GM19467 (cell line): ENCODE results near the gene CNGA1.
A peak's percentile ranks its signal among the peaks of the same experiment; 100 is the strongest.

Experiments used
- ATAC-seq: cut with Tn5 transposase; IDR thresholded peaks from one replicate; pipeline ENCODE4 v1.9.1; 2021; ENCODE audit warnings: mild to moderate bottlenecking, moderate library complexity; ENCODE audit not compliant: unreplicated experiment

Gene CNGA1

GRCh38 chr4:48016141-48017107 lies at the start of gene CNGA1, which contains the start of gene NIPAL1:
Gene CNGA1, minus strand, starts transcription at chr4:48016681. Its CDS starts 63,992 bp downstream, at chr4:47952689.
Gene NIPAL1, plus strand, starts transcription at chr4:48016772. Its CDS starts 68 bp downstream, at chr4:48016840.
- peak; percentile 88 for ATAC-seq

GRCh38 chr4:48065587-48066052 lies 49.1 kb upstream of the CNGA1 start:
- ATAC-seq = no peak

DNA sequence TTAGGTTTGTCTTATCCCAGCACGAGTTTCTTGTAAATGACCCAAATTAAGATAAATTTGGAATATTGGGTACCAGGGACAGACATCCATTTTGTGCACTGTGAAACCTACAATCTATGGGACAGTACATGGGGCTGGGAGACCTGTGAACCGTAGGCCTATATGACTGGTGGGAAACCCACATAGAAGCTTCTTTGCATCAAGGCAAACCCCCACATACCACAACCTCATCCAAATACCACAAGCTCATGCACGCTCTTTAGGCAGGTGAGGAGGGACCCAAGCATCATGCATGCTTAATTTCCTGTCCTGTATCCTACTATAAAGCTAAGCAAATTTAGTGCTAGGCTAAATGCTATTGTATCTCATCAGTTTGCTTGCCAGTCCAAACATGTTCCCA lies 47.9 kb upstream of the CNGA1 start:
- ATAC-seq = no peak

GRCh38 chr4:48058617-48059530 lies 42.4 kb upstream of the CNGA1 start:
- ATAC-seq = no peak

DNA sequence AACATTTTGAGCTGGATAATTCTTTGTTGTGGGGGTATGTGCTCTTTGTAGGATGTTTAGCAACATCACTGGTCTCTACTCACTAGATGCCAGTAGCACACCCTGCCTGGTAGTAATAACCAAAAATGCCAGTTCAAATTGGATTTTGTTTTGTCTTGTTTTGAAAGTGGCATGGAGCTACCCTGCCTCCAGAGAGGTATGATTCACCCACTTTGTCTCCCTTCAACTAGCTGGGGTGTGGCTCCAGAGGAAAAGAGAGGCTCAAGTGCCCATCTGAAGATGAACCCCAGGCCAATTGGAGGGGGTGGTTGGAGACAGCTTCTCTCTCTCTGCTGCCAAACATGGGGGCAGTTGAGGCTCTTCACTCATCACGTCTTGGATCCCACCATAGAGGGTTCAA lies 34.6 kb upstream of the CNGA1 start:
- no peak for ATAC-seq

GRCh38 chr4:48049483-48049882 lies 33.0 kb upstream of the CNGA1 start:
- no peak for ATAC-seq

GRCh38 chr4:48047896-48048295 lies 31.4 kb upstream of the CNGA1 start:
- ATAC-seq = peak; percentile 8

DNA sequence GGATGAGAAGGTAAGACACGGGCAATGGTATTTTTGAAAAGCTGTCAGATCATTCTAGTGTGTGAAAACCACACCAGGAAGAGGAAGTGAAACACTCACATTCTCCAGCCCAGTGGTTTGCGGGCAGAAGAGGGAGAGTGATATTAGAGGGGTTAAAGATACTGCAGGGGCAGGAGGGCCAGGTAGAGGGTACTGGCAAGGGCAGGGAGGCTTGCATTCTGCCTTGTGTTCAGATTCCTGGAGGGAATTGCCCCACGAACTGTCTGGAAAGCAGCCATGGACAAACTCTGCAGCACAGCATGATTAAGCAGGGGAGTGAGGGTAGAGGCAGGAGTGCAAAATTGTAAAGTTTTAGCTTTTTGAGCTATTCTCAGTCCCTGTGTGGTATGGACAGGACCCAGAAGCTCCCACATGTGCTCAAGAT lies 31.0 kb upstream of the CNGA1 start:
- ATAC-seq = peak; percentile 97

DNA sequence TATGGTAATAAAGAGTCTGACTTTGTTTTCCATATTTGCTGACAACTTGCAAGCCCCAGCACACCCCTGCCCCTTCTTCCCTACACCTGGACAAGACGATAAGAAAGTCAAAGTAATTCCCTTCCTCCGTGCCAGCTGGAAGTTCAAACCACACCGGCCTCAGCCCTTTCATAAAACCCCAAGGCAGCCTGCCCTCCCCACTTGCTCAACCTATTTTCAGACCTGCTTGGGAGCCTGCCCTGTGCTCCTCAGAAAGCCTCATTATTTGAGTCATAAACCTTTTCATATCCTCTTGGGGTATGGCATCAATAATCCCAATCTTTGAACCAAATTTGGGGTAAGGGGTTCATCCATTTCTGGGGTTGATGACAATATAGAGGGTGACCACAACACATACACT lies 29.6 kb upstream of the CNGA1 start:
- no peak for ATAC-seq

GRCh38 chr4:48044298-48044697 lies 27.8 kb upstream of the CNGA1 start:
- ATAC-seq = no peak

- ATAC-seq = no peak
Measured at GRCh38 chr4:48043504-48043903, 27.0 kb upstream of the CNGA1 start.

DNA sequence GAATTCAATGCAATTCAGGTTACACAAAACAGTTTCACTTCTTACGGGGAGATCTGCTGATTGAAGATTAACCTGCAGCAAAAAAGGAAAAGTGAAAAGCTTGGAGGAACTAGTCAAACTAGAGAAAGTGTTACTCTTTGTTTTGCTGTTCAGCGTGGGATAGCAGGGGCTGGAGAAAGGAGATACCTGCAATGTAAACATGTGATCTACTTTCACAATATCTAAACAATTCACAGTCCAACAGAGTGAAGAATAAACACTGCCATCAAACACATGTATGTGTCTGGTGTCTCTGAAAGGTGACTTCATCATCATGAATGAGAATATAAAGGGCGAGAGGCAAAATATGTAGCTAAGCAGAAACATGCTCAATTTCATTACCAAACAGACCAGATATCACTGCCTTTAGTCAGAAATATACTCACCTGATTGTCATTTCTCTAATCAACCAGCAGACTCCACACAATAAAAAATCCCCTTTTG lies 26.5 kb upstream of the CNGA1 start:
- ATAC-seq = no peak

DNA sequence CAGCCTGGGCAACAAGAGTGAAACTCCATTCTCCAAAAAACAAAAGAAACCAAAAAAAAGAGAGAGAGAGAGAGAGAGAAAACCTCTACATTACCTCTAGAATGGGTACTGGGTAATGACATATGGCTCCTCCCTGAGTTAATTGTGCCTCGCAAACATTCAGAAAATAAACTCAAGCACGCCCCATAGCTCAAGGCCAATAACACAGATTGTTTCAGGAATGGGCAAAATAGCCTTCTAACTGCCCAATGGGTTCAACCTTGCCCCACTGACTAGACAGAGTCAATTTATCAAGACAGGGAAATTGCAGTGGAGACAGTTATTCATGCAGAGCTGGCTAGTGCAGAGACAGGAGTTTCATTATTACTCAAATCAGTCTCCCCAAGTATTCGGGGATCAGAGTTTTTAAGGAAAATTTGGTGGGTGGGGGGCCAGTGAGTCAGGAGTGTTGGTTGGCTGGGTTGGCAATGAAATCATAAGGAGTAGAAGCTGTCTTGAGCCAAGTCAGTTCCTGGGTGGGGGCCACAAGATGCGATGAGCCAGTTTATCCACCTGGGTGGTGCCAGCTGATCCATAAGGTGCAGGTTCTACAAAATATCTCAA lies 25.2 kb upstream of the CNGA1 start:
- no peak for ATAC-seq

- ATAC-seq = no peak
Measured at GRCh38 chr4:48039561-48039960, 23.1 kb upstream of the CNGA1 start.

- ATAC-seq = no peak
Measured at GRCh38 chr4:48038666-48039065, 22.2 kb upstream of the CNGA1 start.

- ATAC-seq = no peak
Measured at GRCh38 chr4:48037117-48037462, 20.6 kb upstream of the CNGA1 start.

GRCh38 chr4:48035952-48036351 lies 19.5 kb upstream of the CNGA1 start:
- no peak for ATAC-seq

DNA sequence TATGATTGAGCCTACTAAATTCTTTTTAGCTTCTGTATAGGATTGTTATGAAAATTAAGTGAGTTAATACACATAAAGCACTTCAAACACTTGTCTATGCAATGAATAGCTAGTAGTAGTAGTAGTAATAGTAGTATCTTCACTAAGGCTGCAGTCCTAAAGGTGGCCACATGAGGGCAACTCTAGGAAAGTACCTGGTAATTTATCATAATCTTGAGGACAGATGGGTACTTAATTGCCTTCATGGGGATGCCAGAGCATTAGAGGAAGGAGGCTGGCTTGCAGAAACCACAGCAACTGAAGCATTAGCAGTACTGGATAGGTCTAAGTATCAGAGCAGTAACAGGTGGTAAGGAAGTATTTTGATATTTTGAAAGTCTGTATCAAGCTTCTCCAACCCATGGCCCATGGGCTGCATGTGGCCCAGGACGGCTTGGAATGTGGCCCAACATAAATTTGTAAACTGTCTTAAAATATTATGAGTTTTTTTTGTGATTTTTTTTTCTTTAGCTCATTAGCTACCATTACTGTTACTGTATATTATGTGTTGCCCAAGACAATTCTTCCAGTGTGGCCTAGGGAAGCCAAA lies 17.4 kb upstream of the CNGA1 start:
- ATAC-seq = no peak

GRCh38 chr4:48033412-48033811 lies 16.9 kb upstream of the CNGA1 start:
- ATAC-seq = no peak

DNA sequence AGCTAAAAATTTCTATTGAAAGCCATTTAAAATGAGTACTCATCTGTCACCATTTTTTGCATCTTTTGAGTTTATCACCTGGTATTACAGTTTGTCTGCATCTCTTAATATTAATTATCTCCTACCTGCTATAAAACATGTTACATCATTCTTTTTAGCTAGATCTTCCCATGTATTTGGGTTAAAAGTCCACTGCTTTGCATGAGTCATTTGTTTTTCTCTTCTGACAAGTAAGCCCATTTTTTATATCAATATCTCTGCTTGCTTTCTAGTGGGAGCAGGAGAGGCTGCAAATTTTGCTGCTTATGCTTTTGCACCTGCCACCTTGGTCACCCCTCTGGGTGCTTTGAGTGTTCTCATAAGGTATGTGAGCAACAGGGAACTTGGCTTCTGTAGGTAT lies 16.2 kb upstream of the CNGA1 start:
- ATAC-seq = no peak
